HG02943 (cell line): ENCODE measurements around the gene MRC2.
"Not testable (repeated sequence)": the region's sequence is repeated elsewhere in the genome, so short reads cannot be mapped to it uniquely, and the experiment has no call there.

Experiments
- ATAC-seq: cut with Tn5 transposase; IDR thresholded peaks from one replicate; pipeline ENCODE4 v1.9.1; 2021; ENCODE audit warnings: mild to moderate bottlenecking, low read depth, moderate library complexity; ENCODE audit not compliant: unreplicated experiment

The MRC2 gene

DNA sequence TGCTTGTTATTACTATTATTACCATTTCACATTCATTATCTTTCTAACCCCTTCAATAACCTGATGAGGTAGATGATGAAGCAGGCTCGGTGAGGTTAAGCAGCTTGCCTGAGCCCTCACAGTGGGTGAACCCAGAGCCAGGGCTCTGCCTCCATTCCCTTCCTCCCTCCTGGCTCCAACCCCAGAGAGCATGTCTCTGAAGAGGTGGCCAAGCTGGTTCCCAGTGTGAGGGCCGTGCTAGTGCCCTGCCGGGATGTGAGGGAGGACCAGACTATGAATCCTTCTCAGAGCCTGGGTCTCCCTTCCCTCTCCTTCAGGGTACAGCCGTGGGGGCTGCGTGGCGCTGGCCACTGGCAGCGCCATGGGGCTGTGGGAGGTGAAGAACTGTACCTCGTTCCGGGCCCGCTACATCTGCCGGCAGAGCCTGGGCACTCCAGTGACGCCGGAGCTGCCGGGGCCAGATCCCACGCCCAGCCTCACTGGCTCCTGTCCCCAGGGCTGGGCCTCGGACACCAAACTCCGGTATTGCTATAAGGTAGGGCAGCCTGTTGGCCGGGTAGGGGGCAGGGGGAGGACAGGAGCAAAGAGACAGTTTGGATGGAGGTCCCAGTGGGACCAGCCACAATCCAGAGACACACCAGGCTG, 49.6 kb downstream of the MRC2 start:
- no peak for ATAC-seq

DNA sequence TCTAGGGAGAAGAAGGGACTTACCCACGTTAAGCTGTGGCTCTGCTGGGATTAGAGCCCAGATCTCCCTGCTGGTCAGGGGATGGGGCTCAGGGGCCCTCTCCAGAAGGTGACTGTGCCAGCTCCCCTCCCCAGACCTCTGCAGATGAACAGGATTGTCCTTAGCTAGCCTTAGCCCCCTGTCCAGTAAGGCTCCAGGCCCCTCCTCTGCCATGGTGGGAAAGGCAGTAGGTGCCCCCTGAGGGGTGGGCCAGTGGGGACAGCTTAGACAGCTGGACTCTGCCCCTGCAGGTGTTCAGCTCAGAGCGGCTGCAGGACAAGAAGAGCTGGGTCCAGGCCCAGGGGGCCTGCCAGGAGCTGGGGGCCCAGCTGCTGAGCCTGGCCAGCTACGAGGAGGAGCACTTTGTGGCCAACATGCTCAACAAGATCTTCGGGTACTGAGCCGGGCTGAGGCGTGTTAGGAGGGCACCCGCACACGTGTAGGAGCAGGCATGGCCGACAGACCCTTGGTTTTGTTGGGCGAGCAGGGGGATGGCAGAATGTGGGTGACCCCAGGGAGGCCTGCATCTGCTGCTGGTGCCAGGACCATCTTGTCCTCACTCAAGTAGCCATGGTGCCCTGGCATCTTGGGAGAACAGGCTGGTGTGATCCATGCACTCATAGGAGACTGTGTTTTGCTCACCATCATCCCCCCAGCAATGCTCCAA, 50.9 kb downstream of the MRC2 start:
- no peak for ATAC-seq

DNA sequence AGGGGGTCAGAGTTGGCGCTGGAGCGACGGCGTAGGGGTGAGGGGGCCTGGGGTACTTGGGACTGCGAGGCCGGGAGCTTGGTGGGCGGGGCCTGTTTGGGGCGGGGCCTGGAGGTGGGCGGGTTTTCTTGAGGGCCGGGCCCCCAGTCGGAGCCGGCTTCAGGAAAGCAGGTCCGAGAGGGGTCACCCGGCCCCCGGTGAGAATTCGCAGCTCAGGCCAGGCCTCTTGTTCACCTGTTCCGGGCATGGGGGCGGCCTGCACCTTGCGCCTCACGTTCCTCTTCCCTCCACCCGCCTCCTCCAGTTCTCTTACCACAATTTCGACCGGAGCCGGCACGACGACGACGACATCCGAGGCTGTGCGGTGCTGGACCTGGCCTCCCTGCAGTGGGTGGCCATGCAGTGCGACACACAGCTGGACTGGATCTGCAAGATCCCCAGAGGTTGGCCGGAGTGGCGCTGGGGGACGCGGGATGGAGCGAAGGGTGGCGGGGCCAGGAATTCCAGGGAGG, 52.5 kb downstream of the MRC2 start:
- no peak for ATAC-seq

DNA sequence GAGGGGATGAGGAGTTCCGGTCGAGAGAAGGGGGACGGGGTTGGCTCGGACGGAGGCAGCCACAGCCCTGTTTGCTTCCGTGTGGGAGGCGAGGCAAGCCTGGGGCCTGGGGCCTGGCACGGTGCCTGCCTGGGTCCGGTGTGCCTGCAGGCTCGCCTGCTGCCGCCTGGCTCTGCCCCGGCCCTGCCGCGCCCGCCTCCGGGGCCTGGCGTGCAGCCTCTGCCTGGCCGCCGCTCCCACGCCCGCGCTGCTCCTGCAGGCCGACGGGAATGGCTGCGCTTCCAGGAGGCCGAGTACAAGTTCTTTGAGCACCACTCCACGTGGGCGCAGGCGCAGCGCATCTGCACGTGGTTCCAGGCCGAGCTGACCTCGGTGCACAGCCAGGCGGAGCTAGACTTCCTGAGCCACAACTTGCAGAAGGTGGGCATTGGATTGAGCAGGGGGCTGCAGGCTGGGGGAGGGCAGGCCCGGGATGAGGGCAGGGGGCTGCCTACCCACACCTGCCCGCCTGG, 53.1 kb downstream of the MRC2 start:
- ATAC-seq: no peak

DNA sequence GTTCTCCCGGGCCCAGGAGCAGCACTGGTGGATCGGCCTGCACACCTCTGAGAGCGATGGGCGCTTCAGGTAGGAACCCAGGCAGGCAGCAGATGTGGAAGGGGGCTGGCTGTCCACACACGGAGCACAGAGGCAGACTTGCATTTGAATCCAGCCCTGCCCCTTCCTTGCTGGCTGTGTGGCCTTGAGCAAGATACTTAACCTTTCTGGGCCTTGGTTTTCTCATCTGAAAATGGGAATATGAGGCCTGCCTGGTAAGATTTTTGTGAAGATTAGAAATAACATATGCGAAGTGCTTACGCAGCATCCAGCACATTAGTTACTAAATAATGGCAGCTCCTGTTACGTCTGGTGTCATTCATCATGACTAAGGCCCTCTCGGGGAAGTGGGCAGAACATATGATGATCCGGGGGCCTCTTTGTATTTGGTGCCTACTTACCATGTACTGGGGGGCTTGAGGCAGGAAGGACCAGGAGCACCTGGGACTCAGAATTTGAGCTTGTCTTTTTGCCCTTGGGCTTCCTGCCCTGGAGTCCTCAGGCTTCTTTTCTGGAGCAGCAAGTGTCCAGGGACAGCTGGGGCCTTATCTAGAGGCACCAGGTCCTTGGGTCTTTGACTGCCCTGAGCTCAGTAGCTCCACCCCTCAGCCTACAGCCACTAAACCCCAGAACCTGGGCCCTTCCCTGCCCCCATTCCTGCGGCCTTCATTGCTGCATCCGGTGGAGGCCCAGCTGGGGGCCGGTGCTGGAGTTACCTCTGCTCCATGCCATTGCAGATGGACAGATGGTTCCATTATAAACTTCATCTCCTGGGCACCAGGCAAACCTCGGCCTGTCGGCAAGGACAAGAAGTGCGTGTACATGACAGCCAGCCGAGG, 53.8 kb downstream of the MRC2 start:
- ATAC-seq: no peak

DNA sequence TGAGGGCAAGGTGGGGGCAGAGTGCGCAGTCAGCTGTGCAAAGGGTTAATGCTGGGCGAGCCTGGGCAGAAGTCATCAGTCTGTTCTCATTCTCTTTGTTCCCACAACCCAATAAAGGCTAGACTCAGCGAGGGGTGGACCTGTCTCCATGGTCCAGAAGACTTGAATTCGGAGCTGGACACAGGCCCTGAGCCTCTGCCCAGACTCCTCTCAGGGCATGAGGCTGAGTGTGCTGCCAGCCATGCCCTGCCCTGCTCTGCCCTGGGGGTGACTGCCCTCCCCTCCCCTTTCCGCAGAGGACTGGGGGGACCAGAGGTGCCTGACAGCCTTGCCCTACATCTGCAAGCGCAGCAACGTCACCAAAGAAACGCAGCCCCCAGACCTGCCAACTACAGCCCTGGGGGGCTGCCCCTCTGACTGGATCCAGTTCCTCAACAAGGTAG, 54.5 kb downstream of the MRC2 start:
- no peak for ATAC-seq

DNA sequence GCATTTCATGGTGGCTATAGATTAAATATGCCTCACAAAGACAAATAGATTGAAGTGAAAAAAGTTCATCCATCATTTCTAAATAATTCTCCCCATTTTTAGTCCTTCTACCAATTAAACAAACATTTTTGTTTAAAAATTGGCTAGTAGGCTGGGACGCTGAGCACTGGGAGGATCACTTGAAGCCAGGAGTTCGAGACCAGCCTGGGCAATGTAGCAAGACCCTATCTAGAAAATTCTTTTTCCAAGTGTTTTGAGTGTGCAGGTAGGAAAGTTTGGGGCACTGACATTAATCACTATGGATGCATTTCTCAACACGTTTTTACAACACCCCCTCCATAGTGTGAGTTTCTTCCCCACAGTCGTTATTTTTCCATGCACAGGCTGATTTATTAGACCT, 56.7 kb downstream of the MRC2 start:
- no peak for ATAC-seq

DNA sequence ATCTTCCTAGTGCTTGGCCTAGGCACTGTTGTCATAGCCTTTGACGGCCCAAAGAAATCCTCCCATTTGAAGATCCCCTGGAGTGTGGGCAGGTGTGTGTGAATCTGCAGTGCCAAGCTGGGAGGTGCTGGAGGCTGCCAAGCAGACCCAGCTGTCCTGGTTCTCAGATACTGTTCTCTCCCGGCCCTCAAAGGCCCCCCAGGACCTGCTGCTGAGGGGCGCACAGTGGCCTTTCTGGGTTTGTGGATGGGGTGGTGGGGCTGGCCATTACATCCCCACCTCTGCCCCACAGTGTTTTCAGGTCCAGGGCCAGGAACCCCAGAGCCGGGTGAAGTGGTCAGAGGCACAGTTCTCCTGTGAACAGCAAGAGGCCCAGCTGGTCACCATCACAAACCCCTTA, 60.5 kb downstream of the MRC2 start:
- no peak for ATAC-seq

DNA sequence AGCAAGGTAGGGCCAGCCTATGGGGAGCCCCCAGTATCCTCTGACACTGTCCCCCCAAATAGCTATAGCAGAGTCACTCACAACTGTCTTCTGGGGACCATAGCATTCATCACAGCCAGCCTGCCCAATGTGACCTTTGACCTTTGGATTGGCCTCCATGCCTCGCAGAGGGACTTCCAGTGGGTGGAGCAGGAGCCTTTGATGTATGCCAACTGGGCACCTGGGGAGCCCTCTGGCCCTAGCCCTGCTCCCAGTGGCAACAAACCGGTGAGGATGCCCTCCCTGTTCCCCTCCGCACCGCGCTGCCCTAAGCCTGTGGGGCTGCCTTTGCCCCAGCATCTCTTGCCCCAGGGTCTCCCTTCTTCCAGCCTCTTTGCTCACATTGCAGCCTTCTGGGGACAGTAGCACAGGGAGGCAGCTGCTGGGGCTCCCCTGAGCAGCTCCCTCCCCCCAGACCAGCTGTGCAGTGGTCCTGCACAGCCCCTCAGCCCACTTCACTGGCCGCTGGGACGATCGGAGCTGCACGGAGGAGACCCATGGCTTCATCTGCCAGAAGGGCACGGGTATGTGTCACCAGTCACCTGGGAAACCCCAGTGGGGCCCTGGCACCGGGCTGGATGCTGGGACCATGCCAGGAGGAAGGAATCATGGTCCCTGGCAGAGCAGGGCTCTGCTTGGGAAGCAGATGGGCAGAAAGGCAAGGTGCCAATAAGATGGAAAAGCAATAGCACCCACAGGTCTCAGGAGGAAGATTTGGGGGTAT, 61.1 kb downstream of the MRC2 start:
- no peak for ATAC-seq

DNA sequence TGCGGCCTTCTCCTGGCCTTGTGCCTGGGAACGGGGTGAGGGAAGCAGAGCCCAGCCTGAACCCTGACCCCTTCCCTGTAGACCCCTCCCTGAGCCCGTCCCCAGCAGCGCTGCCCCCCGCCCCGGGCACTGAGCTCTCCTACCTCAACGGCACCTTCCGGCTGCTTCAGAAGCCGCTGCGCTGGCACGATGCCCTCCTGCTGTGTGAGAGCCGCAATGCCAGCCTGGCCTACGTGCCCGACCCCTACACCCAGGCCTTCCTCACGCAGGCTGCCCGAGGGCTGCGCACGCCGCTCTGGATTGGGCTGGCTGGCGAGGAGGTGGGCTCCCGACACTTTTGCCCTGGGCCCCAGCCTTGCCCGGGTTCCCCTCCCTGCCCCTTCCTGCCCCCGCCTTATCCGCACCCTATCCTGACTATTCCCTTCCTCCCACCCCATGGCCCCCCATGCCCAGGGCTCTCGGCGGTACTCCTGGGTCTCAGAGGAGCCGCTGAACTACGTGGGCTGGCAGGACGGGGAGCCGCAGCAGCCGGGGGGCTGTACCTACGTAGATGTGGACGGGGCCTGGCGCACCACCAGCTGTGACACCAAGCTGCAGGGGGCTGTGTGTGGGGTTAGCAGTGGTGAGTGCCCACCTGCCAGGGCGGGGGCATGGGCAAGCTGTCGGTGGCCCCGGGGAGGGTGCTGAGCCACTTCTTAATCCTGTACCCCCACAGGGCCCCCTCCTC, 62.1 kb downstream of the MRC2 start:
- ATAC-seq: no peak

DNA sequence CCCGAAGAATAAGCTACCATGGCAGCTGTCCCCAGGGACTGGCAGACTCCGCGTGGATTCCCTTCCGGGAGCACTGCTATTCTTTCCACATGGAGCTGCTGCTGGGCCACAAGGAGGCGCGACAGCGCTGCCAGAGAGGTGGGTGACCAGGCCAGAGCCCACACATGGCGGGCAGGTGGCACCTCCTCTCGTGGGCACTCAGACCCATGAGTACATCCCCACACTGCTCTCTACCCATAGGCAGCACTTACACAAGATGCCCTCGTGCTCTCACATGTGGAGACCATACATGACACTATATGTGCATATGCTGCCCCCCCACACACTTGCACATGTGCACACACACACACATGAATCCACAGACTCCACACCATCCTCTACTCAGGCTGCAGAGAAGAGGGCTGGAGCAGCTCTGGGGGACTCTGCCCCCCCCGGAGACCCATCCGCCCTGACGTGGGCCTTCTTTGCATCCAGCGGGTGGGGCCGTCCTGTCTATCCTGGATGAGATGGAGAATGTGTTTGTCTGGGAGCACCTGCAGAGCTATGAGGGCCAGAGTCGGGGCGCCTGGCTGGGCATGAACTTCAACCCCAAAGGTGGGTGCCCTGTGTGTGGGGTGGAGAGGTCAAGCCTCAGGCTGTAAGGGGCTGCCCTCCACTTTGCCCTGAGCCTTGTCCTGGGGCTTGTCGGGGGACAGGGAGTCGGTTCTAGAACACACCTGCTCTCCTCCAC, 62.9 kb downstream of the MRC2 start:
- no peak for ATAC-seq

DNA sequence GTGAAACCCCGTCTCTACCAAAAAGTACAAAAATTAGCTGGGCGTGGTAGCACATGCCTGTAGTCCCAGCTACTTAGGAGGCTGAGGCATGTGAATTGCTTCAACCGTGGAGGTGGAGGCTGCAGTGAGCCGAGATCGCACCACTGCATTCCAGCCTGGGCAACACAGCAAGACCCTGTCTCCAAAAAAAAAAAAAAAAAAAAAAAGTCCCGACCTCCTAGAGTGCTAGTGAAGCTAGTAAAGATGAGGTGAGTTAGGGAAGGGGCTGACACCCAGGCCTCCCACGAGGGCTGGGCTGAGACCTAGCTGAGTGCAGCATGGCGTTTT, 64.1 kb downstream of the MRC2 start:
- not testable (repeated sequence) for ATAC-seq

DNA sequence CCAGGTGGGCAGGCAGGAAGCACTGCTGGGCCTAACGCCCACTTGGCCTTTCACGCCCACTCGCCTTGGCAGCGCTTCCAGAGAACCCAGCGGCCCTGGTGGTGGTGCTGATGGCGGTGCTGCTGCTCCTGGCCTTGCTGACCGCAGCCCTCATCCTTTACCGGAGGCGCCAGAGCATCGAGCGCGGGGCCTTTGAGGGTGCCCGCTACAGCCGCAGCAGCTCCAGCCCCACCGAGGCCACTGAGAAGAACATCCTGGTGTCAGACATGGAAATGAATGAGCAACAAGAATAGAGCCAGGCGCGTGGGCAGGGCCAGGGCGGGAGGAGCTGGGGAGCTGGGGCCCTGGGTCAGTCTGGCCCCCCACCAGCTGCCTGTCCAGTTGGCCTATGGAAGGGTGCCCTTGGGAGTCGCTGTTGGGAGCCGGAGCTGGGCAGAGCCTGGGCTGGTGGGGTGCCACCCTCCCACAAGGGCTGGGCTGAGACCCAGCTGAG, 64.7 kb downstream of the MRC2 start:
- ATAC-seq: no peak

DNA sequence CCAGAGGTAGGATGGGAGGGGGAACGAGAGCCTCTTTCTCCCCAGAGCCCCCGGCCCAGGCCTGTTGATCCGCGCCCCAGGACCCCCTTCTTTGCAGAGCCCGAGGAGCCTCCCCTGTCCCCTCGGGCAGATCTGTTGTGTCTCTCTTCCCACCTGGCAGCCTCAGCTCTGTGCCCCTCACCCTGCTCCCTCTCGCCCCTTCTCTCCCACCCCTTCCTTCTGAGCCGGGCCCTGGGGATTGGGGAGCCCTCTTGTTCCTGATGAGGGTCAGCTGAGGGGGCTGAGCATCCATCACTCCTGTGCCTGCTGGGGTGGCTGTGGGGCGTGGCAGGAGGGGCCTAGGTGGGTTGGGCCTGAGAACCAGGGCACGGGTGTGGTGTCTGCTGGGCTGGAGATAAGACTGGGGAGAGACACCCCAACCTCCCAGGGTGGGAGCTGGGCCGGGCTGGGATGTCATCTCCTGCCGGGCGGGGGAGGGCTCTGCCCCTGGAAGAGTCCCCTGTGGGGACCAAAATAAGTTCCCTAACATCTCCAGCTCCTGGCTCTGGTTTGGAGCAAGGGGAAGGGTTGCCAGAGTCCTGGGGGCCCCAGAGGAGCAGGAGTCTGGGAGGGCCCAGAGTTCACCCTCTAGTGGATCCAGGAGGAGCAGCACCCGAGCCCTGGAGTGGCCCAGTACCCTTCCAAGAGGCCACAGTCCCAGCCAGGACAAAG, 65.4 kb downstream of the MRC2 start:
- ATAC-seq: no peak

DNA sequence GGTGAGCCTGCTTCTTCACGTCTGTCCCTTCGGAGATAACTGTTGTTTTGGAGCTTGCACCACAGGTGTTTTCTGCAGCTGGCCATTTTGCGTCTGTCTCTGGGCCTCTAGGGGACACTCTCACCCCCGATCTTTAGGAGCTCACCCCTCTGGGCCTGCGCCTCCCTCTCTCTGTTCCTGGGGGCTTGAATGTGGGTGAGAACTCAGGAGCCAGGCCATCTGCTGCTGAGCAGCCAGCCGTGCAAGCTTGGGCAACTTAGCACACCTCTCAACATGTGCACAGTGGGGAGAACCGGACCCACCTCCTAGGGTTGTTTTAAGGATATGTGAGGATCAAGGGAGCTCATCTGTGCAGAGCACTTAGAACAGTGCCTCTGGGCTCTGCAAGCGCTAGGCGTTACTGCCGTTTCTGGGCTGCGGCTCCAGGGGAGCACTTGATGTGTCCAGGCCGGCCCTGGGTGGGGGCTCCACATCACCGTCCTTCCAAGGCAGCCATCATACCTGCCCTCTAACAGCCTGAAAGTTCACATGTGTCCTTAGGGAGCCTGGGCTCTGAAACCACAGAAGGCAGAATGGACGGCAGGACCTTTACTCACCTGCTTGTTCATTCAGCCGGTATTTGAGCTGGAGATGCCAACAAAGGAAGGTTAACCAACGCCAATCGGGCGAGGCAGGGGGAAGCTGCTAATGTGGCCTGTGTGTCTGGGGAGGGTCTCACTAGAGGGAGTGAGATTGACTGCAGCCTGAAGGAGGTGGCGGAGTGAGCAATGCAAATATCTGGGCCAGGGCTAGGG, 66.3 kb downstream of the MRC2 start:
- no peak for ATAC-seq

DNA sequence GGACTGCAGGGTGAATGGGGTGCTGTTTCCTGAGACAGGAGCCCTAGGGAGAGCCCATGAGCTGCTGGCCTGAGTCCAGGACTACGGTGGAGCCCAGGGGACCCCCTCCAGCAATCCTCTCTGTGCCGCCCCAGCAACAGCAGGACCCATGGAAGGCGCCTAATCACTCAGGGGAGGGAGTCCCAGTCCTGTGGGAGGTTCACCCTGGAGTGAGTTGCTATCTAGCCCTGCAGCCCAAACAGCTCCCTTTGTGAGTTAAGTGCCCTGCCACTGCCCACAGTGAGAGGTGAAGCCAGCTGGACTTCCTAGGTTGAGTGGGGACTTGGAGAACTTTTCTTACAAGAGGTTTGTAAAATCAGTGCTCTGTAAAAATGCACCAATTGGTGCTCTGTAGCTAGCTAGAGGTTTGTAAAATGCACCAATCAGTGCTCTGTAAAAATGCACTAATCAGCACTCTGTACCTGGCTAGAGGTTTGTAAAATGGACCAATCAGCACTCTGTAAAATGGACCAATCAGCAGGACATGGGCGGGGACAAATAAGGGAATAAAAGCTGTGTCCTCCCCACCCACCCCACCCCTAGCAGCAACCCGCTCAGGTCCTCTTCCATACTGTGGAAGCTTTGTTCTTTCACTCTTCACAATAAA, 67.7 kb downstream of the MRC2 start:
- ATAC-seq: not testable (repeated sequence)

DNA sequence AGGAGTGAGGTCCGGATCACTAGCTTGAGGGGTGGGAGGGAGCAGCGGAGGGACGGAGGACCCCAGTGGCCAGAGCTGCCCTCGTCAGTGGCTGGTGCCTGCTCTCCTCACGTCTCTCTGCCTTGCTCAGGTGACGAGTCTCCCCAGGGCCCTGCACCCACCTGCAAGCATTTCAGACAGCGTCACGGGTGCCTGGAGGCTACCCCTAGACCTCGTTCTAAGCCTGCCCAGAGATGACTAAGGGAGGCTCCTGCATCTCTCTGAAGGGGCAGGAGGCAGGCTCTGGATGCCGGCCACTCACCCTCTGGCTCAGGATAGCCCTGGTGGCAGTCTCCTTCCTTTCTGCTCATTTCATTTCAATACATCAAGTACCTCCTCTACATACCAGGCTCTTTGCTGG, 68.8 kb downstream of the MRC2 start:
- no peak for ATAC-seq
